Caco-2 (cell line): ENCODE data around the gene CNTNAP5. TPM values are rescaled to one million over a fixed set of nuclear protein-coding genes. Genes with fewer than 3 reads are reported as not detected.

Source experiments
- BruUV-seq: library from RNA; stranded (reverse); fragments of 400-500 nt; replicated peaks from 2 replicates; lab custom pipeline; 2021; lab: Mats Ljungman, UMichigan
- CTCF ChIA-PET: fragments of 300-600 bp; sonication (Branson Sonifier 250); formaldehyde crosslinking; loops from one replicate; lab custom pipeline; 2022; ENCODE audit warnings: antibody characterized with exemption; lab: Charles Lee
- POLR2A ChIA-PET: fragments of 300-600 bp; sonication (Branson Sonifier 250); formaldehyde crosslinking; loops from one replicate; lab custom pipeline; 2022; ENCODE audit warnings: antibody characterized with exemption; lab: Charles Lee
- DNase-seq, 2 experiments: peaks; one replicate each; pipeline versions ENCODE4 v3.0.0 to v3.0.0-alpha.2; 2020 to 2022
- H3K27me3 ChIP-seq: replicated peaks from 2 replicates; pipeline ENCODE4 v1.6.0; 2011; ENCODE audit warnings: low read length; ENCODE audit not compliant: control insufficient read depth, insufficient read depth
- H3K36me3 ChIP-seq: 2 replicates; pipeline ENCODE4 v1.5.1; 2011; ENCODE audit warnings: low read length; ENCODE audit not compliant: control insufficient read depth, insufficient read depth
- H3K4me1 ChIP-seq: fragments of 250-450 bp; sonication (Bioruptor Pico); 2 replicates; pipeline ENCODE4 v1.5.1; 2020; ENCODE audit warnings: mild to moderate bottlenecking
- H3K4me3 ChIP-seq: 2 replicates; pipeline ENCODE4 v1.5.1; 2011; ENCODE audit warnings: low read depth, mild to moderate bottlenecking, control low read depth, low read length
- H3K9me3 ChIP-seq: fragments of 250-450 bp; sonication (Bioruptor Pico); 2 replicates; pipeline ENCODE4 v1.5.1; 2020; ENCODE audit warnings: mild to moderate bottlenecking, moderate library complexity
- H3K27ac Mint-ChIP-seq: one replicate; pipeline ENCODE4 v1.8.0; 2022; ENCODE audit warnings: mixed read lengths; ENCODE audit not compliant: unreplicated experiment
- H3K27me3 Mint-ChIP-seq: one replicate; pipeline ENCODE4 v1.8.0; 2022; ENCODE audit warnings: mixed read lengths; ENCODE audit not compliant: insufficient read depth, unreplicated experiment
- H3K36me3 Mint-ChIP-seq: one replicate; pipeline ENCODE4 v1.8.0; 2022; ENCODE audit warnings: mild to moderate bottlenecking, mixed read lengths; ENCODE audit not compliant: insufficient read depth, unreplicated experiment
- H3K4me1 Mint-ChIP-seq: one replicate; pipeline ENCODE4 v1.8.0; 2022; ENCODE audit warnings: low read depth, mixed read lengths; ENCODE audit not compliant: unreplicated experiment
- H3K4me3 Mint-ChIP-seq: one replicate; pipeline ENCODE4 v1.8.0; 2022; ENCODE audit warnings: mild to moderate bottlenecking, moderate library complexity, mixed read lengths; ENCODE audit not compliant: unreplicated experiment
- H3K9me3 Mint-ChIP-seq: one replicate; pipeline ENCODE4 v1.8.0; 2022; ENCODE audit warnings: mixed read lengths; ENCODE audit not compliant: unreplicated experiment
- CTCF ChIP-seq, 2 experiments: fragments of 200-600 bp in 1 of 2; IDR thresholded peaks; 1 replicate in 1 of 2; 2 replicates in 1 of 2; pipeline versions ENCODE4 v1.5.1 to v1.8.0; 2011 to 2022; ENCODE audit warnings: antibody characterized with exemption in 1 of 2, control low read depth in 1 of 2, inconsistent platforms in 1 of 2, low read depth in 1 of 2, low read length in 1 of 2, mild to moderate bottlenecking in 1 of 2, moderate library complexity in 1 of 2; ENCODE audit not compliant: insufficient read depth in 1 of 2, severe bottlenecking in 1 of 2, unreplicated experiment in 1 of 2
- intact Hi-C: fragments of 100-400 bp; cut with micrococcal nuclease; formaldehyde crosslinking; loops from one replicate; pipeline ENCODE4 v1.10.0; 2022; ENCODE audit not compliant: unreplicated experiment
- total RNA-seq: library from RNA; stranded (reverse); gene quantifications from 2 replicates; pipeline ENCODE4 v1.2.3, GENCODE V29; 2022

The CNTNAP5 gene
- total RNA-seq, 1 experiment from 2014 or later: 0.14 TPM

DNA sequence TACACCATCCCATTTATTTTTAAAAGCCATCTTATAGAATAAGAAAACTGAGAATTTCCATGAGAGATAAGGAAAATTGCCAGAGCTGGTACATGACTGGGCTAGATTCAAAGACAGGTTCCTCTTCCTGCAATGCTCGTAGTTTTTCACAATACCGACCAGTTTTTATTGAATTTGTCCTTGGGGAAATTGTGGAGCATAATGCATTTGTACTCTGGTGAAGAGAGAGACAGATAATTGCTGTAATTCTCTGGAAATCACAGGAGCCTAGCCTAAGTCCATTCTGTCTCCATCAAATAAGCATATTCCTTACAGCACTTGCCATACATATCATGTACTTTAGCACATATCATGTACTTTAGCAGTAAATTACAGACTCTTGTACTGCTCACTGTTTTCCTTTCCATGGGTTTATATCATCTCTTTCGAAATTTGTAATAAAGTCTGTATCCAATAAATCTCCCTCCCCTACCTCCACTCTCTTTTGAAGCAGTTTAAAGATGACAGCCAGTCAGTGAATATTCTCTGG lies 355.2 kb downstream of the CNTNAP5 start:
- H3K4me1 ChIP-seq: no peaks in the 10 kb centered on the region
- ChIA-PET POLR2A (no interaction called here), CTCF (no interaction called here)
- Mint-ChIP-seq H3K27ac (no peak overlapping the region), H3K36me3 (no peaks in the 10 kb centered on the region), H3K9me3 (no peaks in the 10 kb centered on the region), H3K4me3 (no peak overlapping the region), H3K4me1 (no peaks in the 10 kb centered on the region), H3K27me3 (no peaks in the 10 kb centered on the region)
- TF ChIP-seq CTCF (IDR thresholded peaks at IDR 0.05; ENCODE audit: insufficient read depth in 1 of 2, low read depth in 1 of 2, low read length in 1 of 2, severe bottlenecking in 1 of 2, unreplicated experiment in 1 of 2): no peak
- intact Hi-C loops: no loop called here
- no peaks in the 10 kb centered on the region for H3K9me3 ChIP-seq
- no TSS peak for BruUV-seq
- H3K27me3 ChIP-seq: no peaks in the 10 kb centered on the region
- H3K4me3 ChIP-seq: no peak overlapping the region
- no peaks in the 10 kb centered on the region for H3K36me3 ChIP-seq
- no peak for DNase-seq

DNA sequence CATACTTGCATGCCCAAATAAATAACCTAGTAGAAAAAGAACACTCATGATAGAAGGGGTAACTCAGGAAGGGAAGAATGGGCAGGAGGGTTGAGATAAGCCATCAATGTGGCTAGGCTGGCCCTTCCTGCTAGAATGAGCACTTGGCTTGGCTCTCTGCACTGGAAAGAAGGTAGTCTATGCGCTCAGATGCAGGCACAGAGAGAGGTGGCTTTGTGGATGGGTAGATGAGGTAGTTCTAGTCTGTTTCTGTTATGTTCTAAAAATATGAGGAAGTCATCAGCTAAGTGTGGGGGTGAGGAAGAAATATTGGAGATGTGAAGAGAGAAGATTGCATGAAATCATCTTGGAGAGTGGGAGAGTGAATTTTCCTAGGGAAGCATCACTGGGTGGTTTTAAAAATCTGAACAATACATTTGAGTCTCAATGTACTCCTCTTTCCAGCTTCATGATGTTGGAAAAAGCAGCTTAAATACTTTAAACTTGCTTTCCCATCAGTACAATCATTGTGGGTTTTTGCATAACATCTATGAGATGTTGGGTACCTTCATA lies 357.1 kb downstream of the CNTNAP5 start:
- Mint-ChIP-seq H3K4me3 (no peak overlapping the region), H3K9me3 (no peaks in the 10 kb centered on the region), H3K4me1 (no peaks in the 10 kb centered on the region), H3K27me3 (no peaks in the 10 kb centered on the region), H3K27ac (no peak overlapping the region), H3K36me3 (no peaks in the 10 kb centered on the region)
- Histone ChIP-seq H3K4me3 (no peak overlapping the region), H3K9me3 (no peaks in the 10 kb centered on the region), H3K27me3 (no peaks in the 10 kb centered on the region), H3K36me3 (no peaks in the 10 kb centered on the region), H3K4me1 (no peaks in the 10 kb centered on the region)
- no TSS peak for BruUV-seq
- ChIA-PET POLR2A (no interaction called here), CTCF (no interaction called here)
- TF ChIP-seq CTCF (IDR thresholded peaks at IDR 0.05; ENCODE audit: insufficient read depth in 1 of 2, low read depth in 1 of 2, low read length in 1 of 2, severe bottlenecking in 1 of 2, unreplicated experiment in 1 of 2): no peak
- intact Hi-C loops: no loop called here
- no peak for DNase-seq

- DNase-seq: no peak
- no peaks in the 10 kb centered on the region for H3K27me3 ChIP-seq
- CTCF ChIA-PET: no interaction called here
- no peak overlapping the region for H3K4me3 ChIP-seq
- H3K27me3 Mint-ChIP-seq: peaks cover 6% of the 10 kb centered on the region
- H3K9me3 ChIP-seq: no peaks in the 10 kb centered on the region
- H3K9me3 Mint-ChIP-seq: no peaks in the 10 kb centered on the region
- H3K36me3 ChIP-seq: no peaks in the 10 kb centered on the region
- H3K27ac Mint-ChIP-seq: no peak overlapping the region
- BruUV-seq: no TSS peak
- no peaks in the 10 kb centered on the region for H3K36me3 Mint-ChIP-seq
- H3K4me3 Mint-ChIP-seq: no peak overlapping the region
- intact Hi-C loops: no loop called here
- H3K4me1 Mint-ChIP-seq: no peaks in the 10 kb centered on the region
- POLR2A ChIA-PET: no interaction called here
- H3K4me1 ChIP-seq: no peaks in the 10 kb centered on the region
- TF ChIP-seq CTCF (IDR thresholded peaks at IDR 0.05; ENCODE audit: insufficient read depth in 1 of 2, low read depth in 1 of 2, low read length in 1 of 2, severe bottlenecking in 1 of 2, unreplicated experiment in 1 of 2): no peak
Measured at GRCh38 chr2:124395961-124396360, 370.9 kb downstream of the CNTNAP5 start.
